HG03469 (cell line): ENCODE data around the gene STK32B.

ENCODE experiments used
- ATAC-seq: cut with Tn5 transposase; IDR thresholded peaks from one replicate; pipeline ENCODE4 v1.9.1; 2021; ENCODE audit warnings: mild to moderate bottlenecking, moderate library complexity, moderate number of reproducible peaks; ENCODE audit not compliant: unreplicated experiment

Gene STK32B

GRCh38 chr4:5120067-5120466 is 68.8 kb downstream of the STK32B start:
- no peak for ATAC-seq

GRCh38 chr4:5120468-5120867 is 69.2 kb downstream of the STK32B start:
- no peak for ATAC-seq

DNA sequence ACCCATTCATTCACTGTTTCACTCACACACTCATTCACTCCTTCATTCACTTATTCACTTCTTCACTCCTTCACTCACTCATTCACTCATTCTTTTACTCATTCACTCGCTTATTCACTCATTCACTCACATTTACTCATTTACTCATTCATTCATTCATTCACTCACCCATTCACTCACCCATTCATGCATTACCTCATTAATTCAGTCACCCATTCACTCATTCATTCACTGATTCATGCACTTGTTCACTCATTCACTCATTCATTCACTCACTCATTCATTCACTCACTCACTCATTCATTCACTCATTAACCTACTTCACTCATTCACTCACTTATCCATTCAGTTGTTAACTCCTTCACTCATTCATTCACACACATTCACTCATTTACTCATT is 70.8 kb downstream of the STK32B start:
- no peak for ATAC-seq

GRCh38 chr4:5124876-5125275 is 73.6 kb downstream of the STK32B start:
- no peak for ATAC-seq

DNA sequence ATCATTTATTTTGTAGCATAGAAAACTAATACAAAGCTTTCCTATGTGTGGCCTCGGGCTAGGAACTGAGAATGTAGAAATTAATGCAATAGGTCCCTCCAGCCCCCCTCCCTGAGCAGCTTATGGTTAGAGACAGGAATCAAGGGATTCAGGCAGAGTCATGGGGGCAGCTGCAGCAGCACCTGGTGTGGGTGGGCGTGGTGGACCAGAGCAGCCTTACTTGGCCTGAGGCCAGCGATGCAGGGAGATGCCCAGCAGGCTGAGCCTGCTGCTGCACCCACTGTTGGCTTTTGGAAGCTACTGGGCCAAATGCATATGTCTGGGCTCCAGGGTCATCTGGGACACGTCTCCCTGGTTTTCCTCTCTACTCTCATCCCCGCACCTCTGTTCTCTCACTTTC is 74.0 kb downstream of the STK32B start:
- ATAC-seq: no peak

GRCh38 chr4:5126231-5126630 is 75.0 kb downstream of the STK32B start:
- no peak for ATAC-seq

- ATAC-seq: no peak
Observed at GRCh38 chr4:5126857-5127256, 75.6 kb downstream of the STK32B start.

DNA sequence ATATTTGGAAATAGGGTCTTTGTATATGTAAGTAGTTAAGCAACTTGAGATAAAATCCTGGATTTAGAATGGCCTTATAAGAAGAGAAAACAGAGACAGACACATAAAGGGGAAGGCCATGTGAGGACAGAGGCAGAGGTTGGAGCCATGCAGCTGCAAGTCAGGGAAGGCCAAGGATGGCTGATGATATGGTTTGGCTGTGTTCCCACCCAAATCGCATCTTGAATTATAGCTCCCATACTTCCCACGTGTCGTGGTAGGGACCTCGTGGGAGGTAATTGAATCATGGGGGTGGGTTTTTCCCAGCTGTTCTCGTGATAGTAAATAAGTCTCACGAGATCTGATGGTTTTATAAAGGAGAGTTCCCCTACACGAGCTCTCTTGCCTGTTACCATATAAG is 76.3 kb downstream of the STK32B start:
- no peak for ATAC-seq

DNA sequence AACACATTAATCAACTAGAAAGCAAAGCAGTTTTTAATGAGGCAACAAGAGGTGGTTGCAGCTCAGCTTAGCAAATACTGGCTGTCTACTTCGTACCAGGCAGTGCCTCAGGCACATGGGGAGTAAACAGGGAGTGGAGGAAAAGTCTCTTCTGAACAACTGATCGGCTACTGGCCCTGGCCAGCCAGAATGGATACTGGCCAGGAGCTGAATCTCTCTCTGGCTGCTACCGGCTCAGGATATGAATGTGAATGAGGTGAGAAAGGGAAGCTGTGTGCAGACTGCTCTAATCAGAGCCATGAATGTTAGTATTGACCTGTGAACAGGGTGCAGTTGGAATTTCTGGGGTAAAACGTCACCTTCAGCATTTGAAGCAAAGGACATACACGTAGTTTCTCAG is 77.3 kb downstream of the STK32B start:
- ATAC-seq: no peak

GRCh38 chr4:5133201-5133600 is 81.9 kb downstream of the STK32B start:
- no peak for ATAC-seq

- no peak for ATAC-seq
Observed at GRCh38 chr4:5133933-5134594, 82.8 kb downstream of the STK32B start.

DNA sequence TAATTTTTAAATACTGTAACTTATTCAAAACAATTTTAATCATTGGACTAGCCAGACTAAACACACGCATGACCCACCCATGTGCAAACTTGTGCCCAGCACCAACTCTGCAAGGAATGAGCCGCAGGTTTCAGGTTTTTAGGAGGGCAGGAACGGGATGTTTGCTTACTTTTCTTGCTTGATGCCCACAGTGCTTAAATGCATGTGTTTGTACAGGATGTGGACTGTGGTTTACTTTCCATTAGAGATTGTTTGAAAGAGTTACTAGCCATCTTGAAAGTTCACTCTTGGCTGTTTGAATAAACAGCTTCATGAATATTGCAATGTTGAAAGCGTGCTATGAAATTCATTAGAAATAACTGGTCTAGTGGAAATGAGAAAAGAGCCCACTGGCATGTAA is 83.3 kb downstream of the STK32B start:
- no peak for ATAC-seq

DNA sequence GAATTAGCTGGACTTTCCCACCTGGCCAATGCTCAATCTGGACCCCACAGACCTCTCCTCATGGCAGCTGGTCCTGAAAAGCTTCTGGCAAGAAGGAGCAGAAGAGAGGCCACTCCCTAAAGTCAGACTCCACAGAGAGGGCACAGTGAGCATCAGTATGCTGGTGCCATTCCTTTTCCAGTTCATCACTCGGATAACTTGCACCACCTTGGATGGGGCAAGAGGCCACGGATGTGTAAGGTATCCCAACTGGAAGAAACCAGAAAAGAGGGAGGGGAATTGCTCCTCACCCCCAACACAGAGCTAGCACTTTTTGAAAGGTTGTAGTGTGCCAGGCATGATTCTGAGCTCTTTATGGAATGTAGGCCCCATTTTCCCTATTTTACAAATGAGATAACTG is 85.9 kb downstream of the STK32B start:
- ATAC-seq: no peak

- no peak for ATAC-seq
Observed at GRCh38 chr4:5137927-5138326, 86.6 kb downstream of the STK32B start.

GRCh38 chr4:5138389-5138788 is 87.1 kb downstream of the STK32B start:
- no peak for ATAC-seq

- ATAC-seq: no peak
Observed at GRCh38 chr4:5139141-5139540, 87.9 kb downstream of the STK32B start.

DNA sequence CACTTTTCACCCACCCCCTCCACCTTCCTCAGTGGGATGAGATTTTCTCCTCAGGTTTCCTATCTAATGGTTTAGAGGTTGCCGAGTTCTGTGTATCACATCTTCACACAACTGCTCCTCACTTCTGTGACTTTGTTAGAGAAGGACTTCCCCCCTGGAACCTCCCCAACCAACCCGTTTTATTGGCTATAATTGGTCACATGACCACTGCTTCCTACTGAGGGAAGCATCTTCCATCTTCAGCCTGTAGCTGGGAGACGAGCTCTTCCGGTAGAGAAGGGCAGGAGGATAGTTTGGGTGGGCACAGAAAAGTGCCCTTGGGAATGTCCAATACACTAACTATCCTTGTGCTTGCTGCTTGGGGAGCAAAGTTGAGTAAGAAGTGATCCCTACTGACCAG is 90.5 kb downstream of the STK32B start:
- no peak for ATAC-seq

DNA sequence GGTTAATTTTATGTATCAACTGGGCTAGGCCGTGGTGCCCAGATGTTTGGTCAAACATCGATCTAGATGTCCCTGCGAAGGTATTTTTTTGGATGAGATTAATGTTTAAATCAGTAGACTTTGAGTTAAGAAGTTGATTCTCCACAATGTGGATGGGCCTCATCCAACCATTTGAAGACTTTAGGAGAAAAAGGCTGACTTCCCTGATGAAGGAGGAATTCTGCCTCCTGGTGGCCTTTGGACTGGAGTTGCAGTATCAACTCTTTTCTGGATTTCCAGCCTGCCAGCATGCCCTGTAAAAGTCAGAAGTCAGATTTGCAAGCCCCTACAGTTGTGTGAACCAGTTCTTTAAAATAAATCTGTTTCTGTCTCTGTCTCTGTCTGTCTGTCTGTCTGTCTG is 91.4 kb downstream of the STK32B start:
- ATAC-seq: no peak

DNA sequence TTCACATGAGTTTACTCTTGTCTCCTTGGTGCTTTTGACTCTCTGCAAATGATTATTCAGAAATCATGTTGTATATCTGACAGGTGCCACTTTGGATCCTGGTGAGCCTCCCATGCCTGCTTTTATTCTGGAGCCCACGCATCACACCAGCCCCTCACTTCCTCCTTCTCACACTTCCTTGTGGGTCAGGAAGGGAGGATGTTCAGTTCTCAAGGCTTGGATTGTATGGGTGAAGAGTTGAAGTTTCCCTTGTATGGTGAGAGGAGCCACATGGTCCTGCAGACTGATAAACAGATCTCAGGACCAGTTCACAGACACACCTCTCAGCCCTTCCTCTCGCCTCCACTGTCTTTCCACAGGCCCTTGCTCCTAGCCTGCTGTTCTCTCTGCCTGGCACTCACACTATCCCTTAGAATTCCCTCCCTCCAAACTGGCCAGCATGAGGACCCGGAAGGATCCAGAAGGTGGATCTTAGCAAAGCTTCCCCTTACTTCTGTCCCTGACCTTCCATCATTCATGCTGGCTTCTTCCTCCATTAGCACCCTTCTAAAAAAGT is 92.1 kb downstream of the STK32B start:
- ATAC-seq: no peak

DNA sequence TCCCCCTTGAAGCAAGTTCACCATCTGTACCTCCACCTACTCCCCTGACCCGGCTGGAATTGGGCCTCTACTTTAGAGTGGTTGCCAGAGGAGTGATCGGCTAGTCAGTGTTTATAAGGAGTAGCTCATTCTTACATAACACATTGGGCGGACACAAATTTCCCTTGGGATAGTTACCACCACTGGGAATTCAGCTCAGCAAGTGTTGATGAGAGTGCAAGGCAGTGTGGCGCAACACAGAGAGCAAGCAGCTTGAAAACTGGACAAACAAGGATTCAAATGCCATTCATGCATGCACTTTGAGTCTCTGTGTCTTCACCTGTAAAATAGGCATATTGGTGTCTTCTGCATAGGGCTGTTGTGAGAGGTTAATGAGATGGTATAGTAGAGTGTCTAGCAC is 92.7 kb downstream of the STK32B start:
- ATAC-seq: no peak

DNA sequence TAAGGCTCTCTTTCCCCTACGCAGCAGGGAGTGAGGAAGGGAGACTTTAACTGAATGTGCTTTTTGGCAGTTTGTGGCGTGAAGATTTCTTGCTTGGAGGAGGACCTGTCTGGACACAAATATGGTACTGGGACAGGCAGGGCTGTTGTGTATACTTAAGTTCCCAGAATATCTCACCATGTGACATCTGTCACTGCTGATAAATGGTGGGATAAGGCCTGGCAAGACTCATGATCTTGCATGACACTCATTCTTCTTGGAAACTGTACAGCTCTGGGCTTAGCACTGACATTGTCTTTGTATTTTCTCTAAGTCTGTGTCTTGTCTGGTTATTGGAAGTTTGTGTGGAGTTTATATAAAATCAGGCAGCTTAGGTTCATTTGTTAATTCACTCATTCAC is 93.1 kb downstream of the STK32B start:
- ATAC-seq: no peak

DNA sequence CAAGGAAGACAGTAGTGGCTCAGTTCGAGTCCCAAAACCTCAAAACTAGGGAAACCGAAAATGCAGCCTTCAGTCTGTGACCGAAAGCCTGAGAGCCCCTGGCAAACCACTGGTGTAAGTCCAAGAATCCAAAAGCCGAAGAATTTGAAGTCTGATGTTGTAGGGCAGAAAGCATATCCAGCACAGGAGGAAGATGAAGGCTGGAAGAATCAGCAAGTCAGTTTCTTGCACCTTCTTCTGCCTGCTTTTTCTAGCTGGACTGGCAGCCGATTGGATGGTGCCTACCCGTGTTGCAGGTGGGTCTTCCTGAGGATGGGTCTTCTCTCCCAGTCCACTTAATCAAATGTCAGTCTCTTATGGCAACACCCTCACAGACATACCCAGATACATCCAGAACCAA is 95.0 kb downstream of the STK32B start:
- no peak for ATAC-seq

- no peak for ATAC-seq
Observed at GRCh38 chr4:5152521-5152920, 101.2 kb downstream of the STK32B start.
